Breast epithelium (tissue), 3 donors: ENCODE results near the gene MOV10.

Experiments used
- CTCF ChIP-seq, 3 donors: fragments of 450-650 bp; IDR thresholded peaks; one replicate each; pipeline ENCODE4 v1.5.1; 2016 to 2017; ENCODE audit warnings: antibody characterized with exemption in 3 of 3, mild to moderate bottlenecking in 3 of 3, moderate library complexity in 3 of 3
- POLR2A ChIP-seq: fragments of 450-650 bp; IDR thresholded peaks from one replicate; pipeline ENCODE4 v1.6.1; 2016; ENCODE audit warnings: antibody characterized with exemption, mild to moderate bottlenecking, moderate library complexity
- POLR2AphosphoS5 ChIP-seq, 3 donors: sonication (generic); formaldehyde crosslinking; IDR thresholded peaks; one replicate each; pipeline ENCODE4 v1.6.1; 2017; ENCODE audit warnings: antibody characterized with exemption in 3 of 3

GRCh38 chr1:112672009-112672408 lies 2.5 kb upstream of the MOV10 start:
- TF ChIP-seq POLR2AphosphoS5 (IDR thresholded peaks at IDR 0.05) (no peak), CTCF (IDR thresholded peaks at IDR 0.05) (no peak), POLR2A (no peak)
